Muscle of leg (tissue), 11 donors: ENCODE results near the gene CHMP4B. TPM values are rescaled to one million over a fixed set of nuclear protein-coding genes. Genes with fewer than 3 reads are reported as not detected.

Experiments
- DNase-seq: peaks from one replicate; pipeline ENCODE4 v3.0.0; 2013
- H3K27ac ChIP-seq: one replicate; pipeline ENCODE4 v1.5.1; 2013; ENCODE audit warnings: mild to moderate bottlenecking, low read length, control low read depth
- H3K27me3 ChIP-seq: one replicate; pipeline ENCODE4 v1.6.1; 2013; ENCODE audit warnings: low read length; ENCODE audit not compliant: control insufficient read depth, insufficient read depth
- H3K36me3 ChIP-seq: one replicate; pipeline ENCODE4 v1.6.1; 2013; ENCODE audit warnings: low read length; ENCODE audit not compliant: control insufficient read depth, insufficient read depth
- H3K4me1 ChIP-seq: one replicate; pipeline ENCODE4 v1.6.1; 2013; ENCODE audit warnings: low read length; ENCODE audit not compliant: control insufficient read depth, insufficient read depth
- H3K4me3 ChIP-seq: one replicate; pipeline ENCODE4 v1.5.1; 2013; ENCODE audit warnings: low read length, control low read depth
- H3K9me3 ChIP-seq: replicated peaks from 2 replicates; pipeline ENCODE4 v1.6.1; 2013; ENCODE audit warnings: low read depth, low read length; ENCODE audit not compliant: control insufficient read depth
- WGBS: methylation state at CpG from one replicate; pipeline ENCODE4 v1.1.5; 2013; ENCODE audit warnings: missing lambda C conversion rate; ENCODE audit not compliant: insufficient coverage; 5-methylcytosine and 5-hydroxymethylcytosine counted together
- polyA plus RNA-seq, 8 donors: library from polyadenylated mRNA; unstranded; fragments of 120-200 nt; gene quantifications; one replicate each; pipeline versions ENCODE4 v1.2.1 to v1.2.3, GENCODE V29; 2013; ENCODE audit warnings: inconsistent platforms in 1 of 8, low replicate concordance in 1 of 8; ENCODE audit not compliant: insufficient read length in 8 of 8, insufficient read depth in 1 of 8
- total RNA-seq: library from RNA; stranded (reverse); fragments of 120-200 nt; gene quantifications from one replicate; pipeline ENCODE4 v1.2.4, GENCODE V29; 2013

Gene CHMP4B
- total and polyA plus RNA-seq, 9 donors: 20.7 to 82.8 (median 75.1) TPM

DNA sequence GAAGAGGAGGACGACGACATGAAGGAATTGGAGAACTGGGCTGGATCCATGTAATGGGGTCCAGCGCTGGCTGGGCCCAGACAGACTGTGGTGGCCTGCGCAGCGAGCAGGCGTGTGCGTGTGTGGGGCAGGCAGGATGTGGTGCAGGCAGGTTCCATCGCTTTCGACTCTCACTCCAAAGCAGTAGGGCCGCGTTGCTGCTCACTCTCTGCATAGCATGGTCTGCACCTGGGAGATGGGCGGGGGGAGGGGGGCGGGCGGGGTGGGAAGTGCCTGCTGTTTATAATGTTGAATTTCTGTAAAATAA lies 42.3 kb downstream of the CHMP4B start:
- Histone ChIP-seq H3K9me3 (no peaks in the 10 kb centered on the region), H3K4me1 (no peaks in the 10 kb centered on the region), H3K27ac (no peak overlapping the region), H3K36me3 (peaks cover 70% of the 10 kb centered on the region), H3K4me3 (no peak overlapping the region), H3K27me3 (no peaks in the 10 kb centered on the region)
- 93% methylated on average over 6 of the region's 14 CpGs for WGBS
- no peak for DNase-seq

- Histone ChIP-seq H3K36me3 (peaks cover 32% of the 10 kb centered on the region), H3K4me3 (no peak overlapping the region), H3K27me3 (no peaks in the 10 kb centered on the region), H3K27ac (no peak overlapping the region), H3K9me3 (no peaks in the 10 kb centered on the region), H3K4me1 (peaks cover 13% of the 10 kb centered on the region)
- WGBS: 63% methylated on average over 8 of the region's 13 CpGs
- DNase-seq: no peak
Observed at GRCh38 chr20:33857722-33858563, 46.8 kb downstream of the CHMP4B start.

GRCh38 chr20:33858666-33859065 lies 47.5 kb downstream of the CHMP4B start:
- Histone ChIP-seq H3K27me3 (no peaks in the 10 kb centered on the region), H3K9me3 (no peaks in the 10 kb centered on the region), H3K27ac (peak overlapping the region; percentile 51), H3K4me1 (peaks cover 13% of the 10 kb centered on the region), H3K36me3 (peaks cover 26% of the 10 kb centered on the region), H3K4me3 (no peak overlapping the region)
- DNase-seq: no peak
- 78% methylated on average over 2 of the region's 4 CpGs for WGBS

DNA sequence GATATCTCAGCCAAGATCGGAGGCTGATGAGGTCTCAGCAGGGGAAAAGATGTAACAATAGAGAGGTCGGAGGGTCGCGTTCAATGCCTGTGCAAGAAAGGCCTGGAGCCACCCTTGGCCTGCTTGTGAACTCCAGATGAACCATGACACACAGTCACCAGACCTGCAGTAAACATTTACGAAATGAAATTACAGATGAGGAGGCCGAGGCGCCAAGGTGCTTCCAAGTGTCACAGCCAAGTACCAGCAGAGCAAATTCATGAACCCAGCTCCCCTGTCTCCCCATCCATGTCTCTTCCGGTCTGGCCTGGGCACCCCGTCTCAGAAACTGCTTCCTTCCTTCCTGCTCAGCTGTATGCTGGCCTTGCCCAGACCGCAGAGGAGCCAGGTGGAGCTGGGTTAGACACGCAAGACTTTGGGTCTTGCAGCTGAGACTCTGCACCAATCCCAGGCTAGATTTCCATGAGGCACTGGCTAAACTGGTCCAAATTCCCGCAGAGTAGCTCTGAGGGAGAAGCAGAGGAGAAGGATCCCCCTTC lies 48.1 kb downstream of the CHMP4B start:
- DNase-seq: no peak
- Histone ChIP-seq H3K27me3 (no peaks in the 10 kb centered on the region), H3K4me3 (no peak overlapping the region), H3K9me3 (no peaks in the 10 kb centered on the region), H3K27ac (peak overlapping the region; percentile 51), H3K4me1 (peaks cover 13% of the 10 kb centered on the region), H3K36me3 (peaks cover 22% of the 10 kb centered on the region)
- WGBS: 53% methylated on average over 5 of the region's 12 CpGs

DNA sequence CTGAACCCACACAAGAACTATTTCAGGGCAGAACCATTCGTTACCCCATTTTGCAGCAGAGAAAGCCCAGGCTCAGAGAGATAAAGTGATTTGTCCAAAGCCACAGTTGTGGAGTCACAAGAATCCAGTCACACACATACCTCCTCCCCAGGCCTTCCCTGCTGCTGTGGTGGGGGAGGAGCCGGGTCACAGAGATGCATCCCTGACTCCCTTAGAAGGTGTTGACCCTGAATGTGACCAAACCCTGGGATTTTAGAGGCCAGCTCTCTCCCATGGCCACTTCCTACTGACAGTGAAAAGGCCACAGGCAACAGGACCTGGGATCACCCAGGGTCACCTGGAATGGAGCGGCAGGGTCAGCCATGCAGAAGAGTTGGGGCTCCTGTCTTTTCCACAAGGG lies 48.6 kb downstream of the CHMP4B start:
- H3K27me3 ChIP-seq: peaks cover 2% of the 10 kb centered on the region
- 80% methylated on average over 2 of the region's 3 CpGs for WGBS
- no peak overlapping the region for H3K4me3 ChIP-seq
- H3K9me3 ChIP-seq: no peaks in the 10 kb centered on the region
- H3K27ac ChIP-seq: no peak overlapping the region
- peaks cover 17% of the 10 kb centered on the region for H3K36me3 ChIP-seq
- peaks cover 13% of the 10 kb centered on the region for H3K4me1 ChIP-seq
- no peak for DNase-seq

DNA sequence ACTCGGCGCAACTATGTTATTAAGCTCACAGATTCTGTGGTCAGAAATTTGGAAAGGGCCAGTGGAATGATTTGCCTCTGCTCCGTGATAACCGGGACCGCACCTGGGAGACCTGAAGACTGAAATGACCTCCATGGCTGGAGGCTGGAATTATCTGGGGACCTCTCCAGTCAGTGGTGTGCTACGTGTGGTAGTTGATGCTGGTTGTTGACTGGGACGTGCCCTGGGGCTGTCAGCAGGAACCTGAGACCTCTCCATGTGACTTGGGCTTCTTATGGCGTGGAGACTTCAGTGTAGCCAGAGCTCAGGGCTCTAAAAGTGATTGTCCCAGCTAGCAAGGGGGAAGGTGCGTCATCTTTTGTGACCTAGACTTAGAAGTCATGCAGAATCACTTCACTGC lies 50.3 kb downstream of the CHMP4B start:
- H3K27me3 ChIP-seq: peaks cover 2% of the 10 kb centered on the region
- DNase-seq: no peak
- no peak overlapping the region for H3K4me3 ChIP-seq
- peaks cover 5% of the 10 kb centered on the region for H3K36me3 ChIP-seq
- 84% methylated on average over 7 of the region's 9 CpGs for WGBS
- H3K4me1 ChIP-seq: peaks cover 13% of the 10 kb centered on the region
- no peak overlapping the region for H3K27ac ChIP-seq
- no peaks in the 10 kb centered on the region for H3K9me3 ChIP-seq

- 6% methylated on average over 13 of the region's 32 CpGs for WGBS
- peak overlapping the region; percentile 10 for H3K4me3 ChIP-seq
Observed at GRCh38 chr20:33862709-33863403, 51.7 kb downstream of the CHMP4B start.

DNA sequence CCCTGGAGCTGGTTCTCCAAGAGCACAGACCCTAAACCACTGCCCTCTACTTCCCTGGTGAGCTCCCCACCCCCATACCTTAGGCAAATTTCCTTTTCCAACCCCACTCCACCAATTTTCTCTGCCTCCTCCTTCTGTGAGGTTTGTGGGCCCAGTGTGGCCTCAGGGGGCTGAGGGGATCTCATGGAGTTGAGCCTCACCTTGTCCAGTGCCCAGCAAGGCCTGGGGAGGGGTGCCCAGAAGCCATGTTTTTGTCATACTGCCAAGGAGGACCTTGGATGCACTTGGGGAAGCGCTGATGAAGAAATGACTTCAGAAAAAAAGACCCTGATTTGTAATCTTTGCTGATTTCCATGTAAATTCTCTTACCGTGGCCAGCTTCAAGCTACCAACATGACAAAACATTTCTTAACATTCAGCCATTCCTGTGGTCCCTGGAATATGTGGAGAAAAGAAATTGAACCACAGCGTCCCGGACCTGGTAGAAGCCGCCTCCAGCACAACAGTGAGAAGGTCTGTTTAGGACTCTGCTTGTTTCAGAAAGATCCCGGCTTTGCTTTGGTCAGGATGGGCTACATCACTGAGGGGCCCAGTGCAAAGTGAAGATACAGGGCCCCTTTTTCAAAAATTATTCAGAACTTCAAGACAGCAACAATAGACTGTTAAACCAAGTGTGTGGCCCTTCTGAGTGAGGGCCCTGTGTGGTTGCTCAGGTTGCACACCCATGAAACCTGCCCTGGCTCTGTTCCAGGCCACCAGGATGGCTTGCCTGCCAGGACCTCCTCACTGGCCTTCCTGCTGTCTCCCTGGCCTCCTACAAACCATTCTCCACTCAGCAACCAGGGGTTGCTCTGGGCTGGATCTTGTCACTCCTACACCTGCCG lies 52.5 kb downstream of the CHMP4B start:
- Histone ChIP-seq H3K27me3 (peaks cover 2% of the 10 kb centered on the region), H3K4me3 (no peak overlapping the region), H3K27ac (no peak overlapping the region), H3K36me3 (no peaks in the 10 kb centered on the region), H3K9me3 (no peaks in the 10 kb centered on the region), H3K4me1 (peaks cover 11% of the 10 kb centered on the region)
- DNase-seq: no peak
- 90% methylated on average over 2 of the region's 7 CpGs for WGBS

More at GRCh38 chr20:33862709-33863403, 51.7 kb downstream of the CHMP4B start:
- no peaks in the 10 kb centered on the region for H3K36me3 ChIP-seq
- H3K27ac ChIP-seq: no peak overlapping the region
- peaks cover 13% of the 10 kb centered on the region for H3K4me1 ChIP-seq
- H3K9me3 ChIP-seq: no peaks in the 10 kb centered on the region
- peak; percentile 86 for DNase-seq
- peaks cover 2% of the 10 kb centered on the region for H3K27me3 ChIP-seq

- Histone ChIP-seq H3K4me1 (peaks cover 5% of the 10 kb centered on the region), H3K4me3 (no peak overlapping the region), H3K9me3 (no peaks in the 10 kb centered on the region), H3K27me3 (peaks cover 2% of the 10 kb centered on the region), H3K36me3 (no peaks in the 10 kb centered on the region), H3K27ac (no peak overlapping the region)
- DNase-seq: no peak
- 58% methylated on average over 4 of the region's 15 CpGs for WGBS
Observed at GRCh38 chr20:33864324-33864963, 53.3 kb downstream of the CHMP4B start.
